T1000 (cell line): ENCODE measurements around the gene DERL3.

Source experiments
- DNase-seq: peaks from one replicate; lab custom pipeline; 2025; ENCODE audit warnings: mixed read lengths; lab: John Stamatoyannopoulos, UW

The DERL3 gene

DNA sequence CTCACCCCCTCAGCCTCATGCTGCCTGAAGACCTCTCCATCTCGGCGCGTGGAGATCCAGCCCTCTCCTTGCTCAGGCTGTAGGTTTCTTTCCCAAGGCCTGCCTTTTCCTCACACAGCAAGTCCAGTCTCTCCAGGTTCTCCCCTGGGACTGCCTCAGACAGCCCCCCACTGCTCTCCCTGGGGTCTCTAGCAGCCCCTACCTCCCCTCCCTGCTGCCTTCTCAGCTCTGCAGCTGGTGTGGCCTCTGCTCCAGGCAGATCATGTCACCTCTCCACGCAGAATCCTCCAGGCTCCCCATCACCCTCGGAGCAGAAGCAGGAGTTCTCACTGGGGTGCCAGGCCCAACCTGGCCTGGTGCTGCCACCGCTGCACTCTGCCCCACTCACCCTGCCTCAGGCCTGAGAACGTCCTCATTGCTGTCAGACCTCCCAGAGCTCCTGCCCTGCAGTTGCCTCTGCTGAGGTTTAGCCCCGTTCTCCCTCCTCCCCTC lies 36.9 kb downstream of the DERL3 start:
- DNase-seq: no peak

GRCh38 chr22:23801238-23801821 lies 37.5 kb downstream of the DERL3 start:
- no peak for DNase-seq

GRCh38 chr22:23800297-23801237 lies 38.2 kb downstream of the DERL3 start:
- no peak for DNase-seq

GRCh38 chr22:23796461-23796860 lies 42.3 kb downstream of the DERL3 start:
- no peak for DNase-seq

GRCh38 chr22:23793326-23793725 lies 45.5 kb downstream of the DERL3 start:
- no peak for DNase-seq

DNA sequence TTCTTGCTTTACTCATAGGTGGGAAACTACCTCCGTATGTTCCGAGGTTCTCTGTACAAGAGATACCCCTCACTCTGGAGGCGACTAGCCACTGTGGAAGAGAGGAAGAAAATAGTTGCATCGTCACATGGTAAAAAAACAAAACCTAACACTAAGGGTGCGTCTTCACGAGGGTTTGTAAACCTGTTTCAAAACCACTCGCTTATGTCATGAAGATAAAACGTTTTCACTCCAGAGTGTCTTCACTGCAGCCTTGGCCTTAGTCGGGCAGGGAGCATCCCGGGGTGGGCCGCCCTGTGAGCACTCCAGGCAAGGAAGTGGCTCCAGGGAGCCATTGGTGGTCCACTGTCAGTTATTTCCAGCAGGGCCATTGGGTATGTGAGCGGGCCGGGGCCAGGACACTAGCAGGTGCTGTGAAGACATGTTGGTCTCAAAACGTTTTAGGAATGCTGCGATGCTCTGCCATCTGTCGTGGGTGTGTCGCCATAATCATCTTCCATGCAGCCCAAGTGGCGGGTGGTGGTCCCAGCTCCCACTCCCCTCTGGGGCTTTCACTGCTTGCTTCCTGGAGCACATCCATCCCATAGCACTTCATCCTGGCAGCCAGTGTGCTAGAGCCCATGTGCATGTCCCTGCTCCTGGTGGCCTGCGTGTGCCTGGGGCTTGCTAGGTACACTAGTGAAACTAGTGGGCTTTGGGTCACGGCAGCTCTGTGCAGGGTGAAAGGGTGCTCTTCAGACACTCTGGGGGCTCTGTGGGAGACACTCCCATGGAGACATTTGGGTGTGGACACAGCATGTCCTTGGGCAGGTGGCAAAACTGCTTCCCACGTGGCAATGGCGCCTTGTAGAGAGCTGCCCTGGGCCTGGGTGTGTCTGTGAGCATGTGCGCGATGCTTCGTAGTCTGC lies 46.8 kb downstream of the DERL3 start:
- DNase-seq: no peak

- DNase-seq: no peak
Observed at GRCh38 chr22:23790819-23791737, 47.7 kb downstream of the DERL3 start.

DNA sequence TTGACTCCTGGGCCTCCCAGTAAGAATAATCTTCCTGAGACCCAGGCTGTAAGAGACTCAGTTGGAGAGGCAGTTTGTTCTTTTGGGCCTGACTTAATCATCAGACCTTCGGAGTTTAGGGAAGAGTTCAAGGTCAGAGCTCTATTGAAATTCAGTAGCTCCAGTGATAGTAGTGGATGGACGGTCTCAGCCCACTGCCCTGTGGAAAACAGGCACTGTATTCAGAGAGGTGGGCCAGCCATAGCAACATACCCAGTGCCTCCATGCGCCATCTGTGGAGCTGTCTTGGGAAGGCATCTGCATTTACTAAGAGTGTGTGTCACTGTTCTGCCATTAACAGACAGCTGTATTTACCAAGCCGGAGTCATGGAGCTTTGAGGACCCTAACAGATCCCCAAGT lies 49.2 kb downstream of the DERL3 start:
- DNase-seq: no peak

GRCh38 chr22:23789121-23789520 lies 49.7 kb downstream of the DERL3 start:
- no peak for DNase-seq

DNA sequence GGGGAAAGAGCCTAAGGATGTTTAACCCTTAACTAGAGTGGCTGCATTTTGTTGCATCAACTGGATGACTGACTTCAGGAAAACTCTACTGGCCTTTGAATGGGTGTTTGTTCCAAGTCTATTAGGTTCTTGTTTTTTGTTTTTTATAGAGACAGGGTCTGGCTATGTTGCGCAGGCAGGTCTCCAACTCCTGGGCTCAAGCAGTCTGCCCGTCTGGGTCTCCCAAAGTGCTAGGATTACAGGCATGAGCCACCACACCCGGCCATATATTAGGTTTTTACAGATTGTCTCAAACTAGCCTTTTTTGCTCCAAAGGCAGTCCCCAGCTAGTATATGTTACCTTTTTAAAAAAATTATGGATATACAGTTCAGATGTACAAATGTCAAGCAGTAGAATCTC lies 50.9 kb downstream of the DERL3 start:
- no peak for DNase-seq

DNA sequence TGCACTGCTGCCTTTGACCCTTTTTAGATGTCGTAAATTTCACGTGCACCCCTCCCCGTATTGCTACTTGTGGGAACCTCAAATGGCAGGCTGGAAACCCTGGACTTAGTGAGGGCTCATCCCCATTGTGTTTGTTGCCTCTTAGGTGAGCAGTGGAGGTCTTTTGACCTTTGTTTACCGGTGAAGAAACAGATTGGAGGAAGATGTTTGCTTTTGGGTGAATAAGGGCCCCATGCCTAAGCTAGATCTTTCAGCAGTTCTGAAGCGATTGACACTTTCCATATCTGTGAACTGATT lies 51.3 kb downstream of the DERL3 start:
- DNase-seq: no peak

DNA sequence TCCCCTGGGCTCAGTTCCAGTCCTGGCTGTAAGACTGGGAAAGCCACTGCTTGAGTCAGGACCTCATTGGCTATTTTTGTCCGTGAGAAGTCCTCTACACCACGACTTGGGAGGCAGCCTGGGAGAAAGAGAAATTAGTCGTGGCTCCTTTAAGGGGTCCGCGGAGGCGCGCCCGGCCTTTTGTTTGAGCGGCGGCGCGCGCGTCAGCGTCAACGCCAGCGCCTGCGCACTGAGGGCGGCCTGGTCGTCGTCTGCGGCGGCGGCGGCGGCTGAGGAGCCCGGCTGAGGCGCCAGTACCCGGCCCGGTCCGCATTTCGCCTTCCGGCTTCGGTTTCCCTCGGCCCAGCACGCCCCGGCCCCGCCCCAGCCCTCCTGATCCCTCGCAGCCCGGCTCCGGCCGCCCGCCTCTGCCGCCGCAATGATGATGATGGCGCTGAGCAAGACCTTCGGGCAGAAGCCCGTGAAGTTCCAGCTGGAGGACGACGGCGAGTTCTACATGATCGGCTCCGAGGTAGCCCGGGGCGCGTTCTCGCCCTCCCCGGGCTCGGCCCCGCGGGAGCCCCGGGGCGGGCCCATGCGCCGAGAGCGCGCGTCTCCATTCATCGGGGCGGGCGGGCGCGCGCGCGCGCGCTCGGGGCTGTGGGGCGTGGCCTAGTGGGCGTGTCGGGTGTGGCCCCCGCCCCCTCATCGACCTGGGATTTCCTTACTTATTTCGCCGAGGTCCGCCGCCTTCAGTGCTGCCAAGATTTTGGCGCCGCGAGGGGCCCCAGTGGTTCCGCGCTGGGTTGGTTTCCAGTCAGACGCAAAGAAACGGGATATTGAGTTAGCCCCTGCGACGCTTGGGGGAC lies 51.8 kb downstream of the DERL3 start, which contains the start of gene SMARCB1:
Gene SMARCB1, plus strand, starts transcription at position 215 of the 848 bp plus-strand sequence. Its CDS starts 204 bp downstream, at position 419.
- DNase-seq: peak; percentile 65

- DNase-seq: no peak
Observed at GRCh38 chr22:23786261-23786710, 52.5 kb downstream of the DERL3 start.
